DOHH2 (cell line): Measurements from ENCODE around the gene PTHLH.

Experiments used
- CTCF ChIP-seq: fragments of 200-600 bp; sonication (generic); IDR thresholded peaks from one replicate; pipeline ENCODE4 v1.5.1; 2014; ENCODE audit warnings: antibody characterized with exemption, mild to moderate bottlenecking, low read depth, low read length; ENCODE audit not compliant: poor library complexity, severe bottlenecking
- EZH2phosphoT487 ChIP-seq: fragments of 200-600 bp; sonication (generic); IDR thresholded peaks from 2 replicates; pipeline ENCODE4 v1.6.1; 2017; ENCODE audit warnings: borderline replicate concordance, mild to moderate bottlenecking, antibody characterized with exemption, low read length, moderate library complexity, mixed read lengths

GRCh38 chr12:28015165-28015564, 42.6 kb upstream of the PTHLH start:
- no peak for TF ChIP-seq CTCF
- no peak for TF ChIP-seq EZH2phosphoT487
